ENCODE data around the gene PTS. TPM values are rescaled to one million over a fixed set of nuclear protein-coding genes. Genes with fewer than 3 reads are reported as not detected.
"Not testable (repeated sequence)": the region's sequence is repeated elsewhere in the genome, so short reads cannot be mapped to it uniquely, and the experiment has no call there.

Gene PTS
- total RNA-seq, 1 experiment from 2014 or later: 29.3 TPM

GRCh38 chr11:112179601-112180000 lies 46.6 kb upstream of the PTS start:
- CTCF ChIA-PET: no interaction called here
- TF ChIP-seq CTCF (IDR thresholded peaks at IDR 0.05; ENCODE audit: unreplicated experiment): no peak
- Mint-ChIP-seq H3K27me3 (ENCODE audit: unreplicated experiment) (no peaks in the 10 kb centered on the region), H3K9me3 (ENCODE audit: low read depth, unreplicated experiment) (no peaks in the 10 kb centered on the region), H3K4me3 (ENCODE audit: low read depth, unreplicated experiment) (no peak overlapping the region), H3K27ac (ENCODE audit: unreplicated experiment) (no peak overlapping the region), H3K4me1 (ENCODE audit: low read depth, unreplicated experiment) (peaks cover 20% of the 10 kb centered on the region), H3K36me3 (ENCODE audit: insufficient read depth, unreplicated experiment) (peaks cover 8% of the 10 kb centered on the region)
- BruUV-seq (replicated peaks): no TSS peak
- no peak for DNase-seq
- intact Hi-C loops (cut with micrococcal nuclease; ENCODE audit: unreplicated experiment): no loop called here

- H3K4me1 Mint-ChIP-seq (ENCODE audit: low read depth, unreplicated experiment): peaks cover 13% of the 10 kb centered on the region
- CTCF ChIA-PET: no interaction called here
- no peak overlapping the region for H3K4me3 Mint-ChIP-seq (ENCODE audit: low read depth, unreplicated experiment)
- no TSS peak for BruUV-seq (replicated peaks)
- no peak overlapping the region for H3K27ac Mint-ChIP-seq (ENCODE audit: unreplicated experiment)
- no peaks in the 10 kb centered on the region for H3K9me3 Mint-ChIP-seq (ENCODE audit: low read depth, unreplicated experiment)
- no peak for TF ChIP-seq CTCF (IDR thresholded peaks at IDR 0.05; ENCODE audit: unreplicated experiment)
- no peaks in the 10 kb centered on the region for H3K27me3 Mint-ChIP-seq (ENCODE audit: unreplicated experiment)
- intact Hi-C loops (cut with micrococcal nuclease; ENCODE audit: unreplicated experiment): no loop called here
- no peaks in the 10 kb centered on the region for H3K36me3 Mint-ChIP-seq (ENCODE audit: insufficient read depth, unreplicated experiment)
- no peak for DNase-seq
Observed at GRCh38 chr11:112182867-112183266, 43.4 kb upstream of the PTS start.

GRCh38 chr11:112185883-112186282 lies 40.3 kb upstream of the PTS start:
- no peak for DNase-seq
- BruUV-seq (replicated peaks): no TSS peak
- Mint-ChIP-seq H3K27me3 (ENCODE audit: unreplicated experiment) (no peaks in the 10 kb centered on the region), H3K27ac (ENCODE audit: unreplicated experiment) (no peak overlapping the region), H3K9me3 (ENCODE audit: low read depth, unreplicated experiment) (no peaks in the 10 kb centered on the region), H3K4me3 (ENCODE audit: low read depth, unreplicated experiment) (no peak overlapping the region), H3K36me3 (ENCODE audit: insufficient read depth, unreplicated experiment) (no peaks in the 10 kb centered on the region), H3K4me1 (ENCODE audit: low read depth, unreplicated experiment) (no peaks in the 10 kb centered on the region)
- TF ChIP-seq CTCF (IDR thresholded peaks at IDR 0.05; ENCODE audit: unreplicated experiment): no peak
- CTCF ChIA-PET: no interaction called here
- intact Hi-C loops (cut with micrococcal nuclease; ENCODE audit: unreplicated experiment): no loop called here

GRCh38 chr11:112186304-112186703 lies 39.9 kb upstream of the PTS start:
- CTCF ChIA-PET: no interaction called here
- no TSS peak for BruUV-seq (replicated peaks)
- intact Hi-C loops (cut with micrococcal nuclease; ENCODE audit: unreplicated experiment): no loop called here
- H3K4me3 Mint-ChIP-seq (ENCODE audit: low read depth, unreplicated experiment): no peak overlapping the region
- H3K4me1 Mint-ChIP-seq (ENCODE audit: low read depth, unreplicated experiment): no peaks in the 10 kb centered on the region
- DNase-seq: no peak
- TF ChIP-seq CTCF (IDR thresholded peaks at IDR 0.05; ENCODE audit: unreplicated experiment): no peak
- no peaks in the 10 kb centered on the region for H3K9me3 Mint-ChIP-seq (ENCODE audit: low read depth, unreplicated experiment)
- H3K36me3 Mint-ChIP-seq (ENCODE audit: insufficient read depth, unreplicated experiment): no peaks in the 10 kb centered on the region
- no peaks in the 10 kb centered on the region for H3K27me3 Mint-ChIP-seq (ENCODE audit: unreplicated experiment)
- H3K27ac Mint-ChIP-seq (ENCODE audit: unreplicated experiment): no peak overlapping the region

- DNase-seq; H3K9me3 Mint-ChIP-seq (ENCODE audit: low read depth, unreplicated experiment); H3K4me3 Mint-ChIP-seq (ENCODE audit: low read depth, unreplicated experiment); H3K36me3 Mint-ChIP-seq (ENCODE audit: insufficient read depth, unreplicated experiment); intact Hi-C loops (cut with micrococcal nuclease; ENCODE audit: unreplicated experiment); BruUV-seq (replicated peaks); H3K27ac Mint-ChIP-seq (ENCODE audit: unreplicated experiment); H3K4me1 Mint-ChIP-seq (ENCODE audit: low read depth, unreplicated experiment); H3K27me3 Mint-ChIP-seq (ENCODE audit: unreplicated experiment): not testable (repeated sequence)
- CTCF ChIA-PET: interaction anchor here (0.7 kb wide), 1 partner anchor 426 kb away, joined by 4 read pairs; no protein-coding TSS in a partner anchor
Observed at GRCh38 chr11:112195113-112195512, 31.1 kb upstream of the PTS start.

All from Calu3 (cell line).